ENCODE results near the gene TPP2. TPM values are rescaled to one million over a fixed set of nuclear protein-coding genes. Genes with fewer than 3 reads are reported as not detected.

TPP2 gene
- total RNA-seq, 1 donor from 2014 or later = 61.1 TPM

DNA sequence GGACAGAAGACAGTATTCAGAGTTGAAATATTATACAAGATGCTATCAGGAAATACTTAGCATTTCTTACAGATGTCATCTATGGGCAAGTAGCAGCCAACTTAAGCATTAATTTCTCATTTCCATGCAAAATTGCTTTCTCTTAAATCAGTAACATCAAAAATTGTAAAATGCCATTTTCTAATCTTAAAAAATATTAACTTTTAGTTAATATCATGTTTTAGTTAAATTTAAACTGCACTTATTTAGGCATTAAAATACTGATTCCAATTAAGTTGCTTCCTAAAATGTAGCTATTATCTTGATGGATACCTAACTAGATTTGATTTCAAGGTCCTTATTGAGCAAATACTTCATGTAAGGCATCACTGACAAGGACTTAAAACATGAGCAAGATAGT lies 70.2 kb downstream of the TPP2 start:
- TF ChIP-seq, protein P1, sequence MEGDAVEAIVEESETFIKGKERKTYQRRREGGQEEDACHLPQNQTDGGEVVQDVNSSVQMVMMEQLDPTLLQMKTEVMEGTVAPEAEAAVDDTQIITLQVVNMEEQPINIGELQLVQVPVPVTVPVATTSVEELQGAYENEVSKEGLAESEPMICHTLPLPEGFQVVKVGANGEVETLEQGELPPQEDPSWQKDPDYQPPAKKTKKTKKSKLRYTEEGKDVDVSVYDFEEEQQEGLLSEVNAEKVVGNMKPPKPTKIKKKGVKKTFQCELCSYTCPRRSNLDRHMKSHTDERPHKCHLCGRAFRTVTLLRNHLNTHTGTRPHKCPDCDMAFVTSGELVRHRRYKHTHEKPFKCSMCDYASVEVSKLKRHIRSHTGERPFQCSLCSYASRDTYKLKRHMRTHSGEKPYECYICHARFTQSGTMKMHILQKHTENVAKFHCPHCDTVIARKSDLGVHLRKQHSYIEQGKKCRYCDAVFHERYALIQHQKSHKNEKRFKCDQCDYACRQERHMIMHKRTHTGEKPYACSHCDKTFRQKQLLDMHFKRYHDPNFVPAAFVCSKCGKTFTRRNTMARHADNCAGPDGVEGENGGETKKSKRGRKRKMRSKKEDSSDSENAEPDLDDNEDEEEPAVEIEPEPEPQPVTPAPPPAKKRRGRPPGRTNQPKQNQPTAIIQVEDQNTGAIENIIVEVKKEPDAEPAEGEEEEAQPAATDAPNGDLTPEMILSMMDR (conservative IDR thresholded peaks at IDR 0.05; ENCODE audit: low read depth, low read length) = no peak
- no peak overlapping the region for H3K4me3 ChIP-seq (ENCODE audit: low read depth, low read length)
- DNase-seq (ENCODE audit: low read depth) = no peak

DNA sequence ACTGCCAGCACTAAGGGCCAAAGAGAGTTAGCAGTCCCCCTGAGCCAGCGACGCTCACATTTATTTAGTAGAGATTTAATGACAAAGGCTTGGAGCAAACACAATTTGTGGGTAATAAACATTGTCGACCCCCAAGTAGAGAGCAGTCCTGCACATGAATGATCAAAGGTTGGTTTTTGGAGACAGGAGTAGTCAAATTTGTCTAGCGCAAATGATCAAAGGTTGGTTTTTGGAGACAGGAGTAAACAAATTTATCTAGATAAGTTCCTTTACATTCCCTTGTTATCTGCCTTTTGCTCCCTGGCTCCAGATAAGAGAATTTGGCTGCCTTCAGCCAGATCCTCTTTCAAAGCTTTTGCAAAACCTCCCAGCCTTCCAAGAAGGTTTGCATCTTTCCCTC lies 71.1 kb downstream of the TPP2 start:
- H3K4me3 ChIP-seq (ENCODE audit: low read depth, low read length) = no peak overlapping the region
- DNase-seq (ENCODE audit: low read depth) = no peak
- TF ChIP-seq, protein P1 (conservative IDR thresholded peaks at IDR 0.05; ENCODE audit: low read depth, low read length) = no peak

DNA sequence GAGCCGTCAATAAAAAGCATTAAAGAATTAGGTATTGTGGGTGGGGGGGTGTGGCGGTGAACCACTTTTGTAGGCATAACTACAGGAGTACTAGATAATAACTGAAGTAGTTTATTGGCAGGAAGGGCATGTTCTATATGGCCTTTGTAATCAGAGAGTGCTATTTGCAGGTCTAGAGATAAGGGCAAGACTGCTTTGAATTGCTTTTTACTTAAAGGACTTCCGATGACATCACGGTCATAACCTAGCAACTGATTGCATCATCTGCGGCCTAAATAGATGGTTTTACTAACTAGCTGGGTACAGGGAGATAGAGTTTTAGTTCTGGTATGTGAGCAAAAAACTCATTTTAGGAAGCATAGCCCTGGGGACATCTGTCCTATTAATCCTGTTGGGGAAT lies 73.3 kb downstream of the TPP2 start:
- no peak for DNase-seq (ENCODE audit: low read depth)
- no peak overlapping the region for H3K4me3 ChIP-seq (ENCODE audit: low read depth, low read length)
- TF ChIP-seq, protein P1 (conservative IDR thresholded peaks at IDR 0.05; ENCODE audit: low read depth, low read length) = no peak

DNA sequence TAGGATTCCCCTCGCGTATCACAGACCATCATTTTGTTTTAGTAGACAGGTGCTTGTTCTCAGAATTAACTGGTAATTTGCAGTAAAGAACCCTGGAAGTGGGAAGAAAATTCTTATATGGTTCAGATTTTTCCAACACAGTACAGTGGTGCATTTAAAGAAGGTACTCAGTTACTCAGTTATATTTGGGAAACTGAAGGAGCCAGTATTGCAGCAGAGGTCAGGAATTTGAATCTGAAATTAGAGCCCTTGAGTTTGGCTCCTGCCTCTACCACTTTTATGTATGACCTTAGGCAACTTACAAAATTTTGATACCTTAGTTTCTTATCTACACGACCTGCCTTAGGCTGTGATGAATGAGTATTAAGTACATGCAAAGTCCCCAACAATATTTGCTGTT lies 78.3 kb downstream of the TPP2 start:
- DNase-seq (ENCODE audit: low read depth) = no peak
- TF ChIP-seq, protein P1 (conservative IDR thresholded peaks at IDR 0.05; ENCODE audit: low read depth, low read length) = no peak
- no peak overlapping the region for H3K4me3 ChIP-seq (ENCODE audit: low read depth, low read length)

DNA sequence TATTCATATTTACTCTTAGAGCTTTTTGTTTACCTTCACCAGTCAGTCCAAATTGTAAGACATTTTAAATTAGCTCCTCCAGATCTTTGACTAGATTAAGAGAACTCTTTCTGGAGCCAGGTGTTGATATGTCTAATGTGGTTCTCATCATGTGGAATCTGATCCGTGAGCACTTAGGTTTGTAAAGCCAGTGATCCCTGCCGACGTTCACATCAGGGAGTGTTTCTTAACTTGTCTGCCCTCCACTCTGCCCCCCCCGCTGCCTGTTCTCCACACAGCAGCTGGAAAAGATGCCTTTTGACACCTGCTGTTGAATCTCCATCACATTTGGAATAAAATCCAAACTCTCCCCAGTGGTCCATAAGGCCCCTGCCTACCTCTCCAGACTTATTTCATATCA lies 80.3 kb downstream of the TPP2 start:
- no peak overlapping the region for H3K4me3 ChIP-seq (ENCODE audit: low read depth, low read length)
- no peak for DNase-seq (ENCODE audit: low read depth)
- TF ChIP-seq, protein P1 (conservative IDR thresholded peaks at IDR 0.05; ENCODE audit: low read depth, low read length) = no peak

DNA sequence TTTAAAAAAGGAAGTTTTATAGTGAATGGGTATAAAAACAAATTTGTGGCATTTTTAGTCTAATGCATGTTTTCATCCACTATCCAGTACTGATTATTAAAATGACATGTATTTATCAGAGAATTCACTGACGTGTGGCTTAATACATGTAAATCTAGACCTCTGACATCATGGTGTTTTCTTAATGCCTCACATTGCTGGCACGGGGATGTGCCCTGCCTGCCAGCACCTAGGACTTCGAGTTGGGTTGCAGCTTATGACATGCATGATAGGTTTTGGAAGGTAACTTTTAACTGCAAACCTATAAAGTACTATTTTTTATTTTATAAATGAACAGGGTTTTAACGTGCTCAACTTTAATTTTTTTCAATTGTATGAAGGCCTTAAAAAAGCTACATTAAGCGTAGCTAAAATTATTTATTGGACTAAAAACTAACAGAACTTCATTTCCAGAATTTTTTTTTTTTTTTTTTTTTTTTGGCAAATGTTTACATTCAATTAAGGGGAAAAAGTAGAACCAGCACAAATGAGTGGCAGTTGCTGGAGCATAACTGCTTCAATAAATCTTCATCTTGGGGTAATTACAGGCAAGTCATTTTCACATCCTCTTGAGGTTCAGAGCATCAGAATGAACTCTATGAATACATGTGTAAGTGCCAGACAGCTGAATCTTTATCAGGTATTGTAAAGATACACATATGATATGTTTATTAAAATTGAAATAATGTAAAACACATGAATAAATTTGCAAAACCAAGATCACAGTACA lies 81.7 kb downstream of the TPP2 start:
- H3K4me3 ChIP-seq (ENCODE audit: low read depth, low read length) = no peak overlapping the region
- TF ChIP-seq, protein P1 (conservative IDR thresholded peaks at IDR 0.05; ENCODE audit: low read depth, low read length) = no peak

More for the DNA sequence above, 81.7 kb downstream of the TPP2 start:
- no peak for DNase-seq (ENCODE audit: low read depth)

Data from epithelial cell of proximal tubule (primary cell).